ENCODE measurements around the gene GPR137. TPM values are rescaled to one million over a fixed set of nuclear protein-coding genes. Genes with fewer than 3 reads are reported as not detected.

GPR137 gene
- total RNA-seq, 2 donors from 2014 or later = 57.7 to 58.4 TPM

DNA sequence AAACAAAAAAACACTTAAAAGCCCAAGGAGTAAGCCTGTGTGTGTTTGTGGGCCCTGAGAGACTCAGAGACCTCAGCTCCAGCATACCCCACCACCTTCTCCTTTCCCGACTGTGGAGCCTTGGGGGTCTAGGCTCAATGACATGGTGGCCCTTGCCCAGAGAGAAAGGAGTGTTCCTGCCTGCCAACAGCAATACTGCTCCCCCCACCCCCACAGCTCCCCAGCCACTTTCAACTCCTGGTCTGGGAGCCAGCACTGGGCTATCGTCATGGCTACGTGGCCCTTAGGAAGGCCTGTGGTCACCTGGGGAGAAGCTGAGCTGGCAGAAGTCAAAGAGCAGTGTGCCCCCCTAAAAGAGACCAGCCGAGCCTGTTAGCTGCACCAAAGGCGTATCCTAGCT lies 41.5 kb upstream of the GPR137 start:
- no peak for DNase-seq
- Histone ChIP-seq H3K27ac (ENCODE audit: low read depth, low read length) (no peak overlapping the region), H3K27me3 (ENCODE audit: control insufficient read depth, insufficient read depth, low read length, poor library complexity, severe bottlenecking) (no peaks in the 10 kb centered on the region), H3K36me3 (ENCODE audit: control insufficient read depth, insufficient read depth, low read length) (peaks cover 20% of the 10 kb centered on the region), H3K4me3 (ENCODE audit: low read length) (no peak overlapping the region), H3K4me1 (ENCODE audit: control insufficient read depth, insufficient read depth, low read length) (peaks cover 11% of the 10 kb centered on the region), H3K9ac (ENCODE audit: extremely low read depth, low read length, poor library complexity, severe bottlenecking) (no peak overlapping the region), H3K9me3 (ENCODE audit: control insufficient read depth, low read length) (no peaks in the 10 kb centered on the region)
- H3K4me1 Mint-ChIP-seq = peaks cover 22% of the 10 kb centered on the region
- H3K4me3 Mint-ChIP-seq = peak overlapping the region; percentile 76
- H3K27me3 Mint-ChIP-seq (ENCODE audit: insufficient read depth) = no peaks in the 10 kb centered on the region
- no peaks in the 10 kb centered on the region for H3K9me3 Mint-ChIP-seq
- no peak for TF ChIP-seq CTCF (conservative IDR thresholded peaks at IDR 0.05)
- H3K27ac Mint-ChIP-seq = peak overlapping the region; percentile 48
- 67 to 78% methylated on average over 2 to 5 of the region's 5 CpGs for WGBS, 2 experiments (ENCODE audit: insufficient coverage in 1 of 2, insufficient read length in 1 of 2)
- H3K36me3 Mint-ChIP-seq (ENCODE audit: low read depth) = peaks cover 18% of the 10 kb centered on the region

GRCh38 chr11:64244966-64245365 lies 40.7 kb upstream of the GPR137 start:
- Histone ChIP-seq H3K27ac (ENCODE audit: low read depth, low read length) (no peak overlapping the region), H3K9me3 (ENCODE audit: control insufficient read depth, low read length) (no peaks in the 10 kb centered on the region), H3K4me3 (ENCODE audit: low read length) (peak overlapping the region; percentile 96), H3K27me3 (ENCODE audit: control insufficient read depth, insufficient read depth, low read length, poor library complexity, severe bottlenecking) (no peaks in the 10 kb centered on the region), H3K9ac (ENCODE audit: extremely low read depth, low read length, poor library complexity, severe bottlenecking) (peak overlapping the region; percentile 82), H3K36me3 (ENCODE audit: control insufficient read depth, insufficient read depth, low read length) (peaks cover 20% of the 10 kb centered on the region), H3K4me1 (ENCODE audit: control insufficient read depth, insufficient read depth, low read length) (peaks cover 15% of the 10 kb centered on the region)
- H3K9me3 Mint-ChIP-seq = no peaks in the 10 kb centered on the region
- no peak for TF ChIP-seq CTCF (conservative IDR thresholded peaks at IDR 0.05)
- H3K27ac Mint-ChIP-seq = no peak overlapping the region
- peaks cover 16% of the 10 kb centered on the region for H3K36me3 Mint-ChIP-seq (ENCODE audit: low read depth)
- no peaks in the 10 kb centered on the region for H3K27me3 Mint-ChIP-seq (ENCODE audit: insufficient read depth)
- 83% methylated on average over 6 of the region's 6 CpGs; no CpG with 5 or more reads in 1 of the 2 experiments for WGBS, 2 experiments (ENCODE audit: insufficient coverage in 1 of 2, insufficient read length in 1 of 2)
- H3K4me1 Mint-ChIP-seq = peaks cover 29% of the 10 kb centered on the region
- no peak for DNase-seq
- peak overlapping the region; percentile 86 for H3K4me3 Mint-ChIP-seq

DNA sequence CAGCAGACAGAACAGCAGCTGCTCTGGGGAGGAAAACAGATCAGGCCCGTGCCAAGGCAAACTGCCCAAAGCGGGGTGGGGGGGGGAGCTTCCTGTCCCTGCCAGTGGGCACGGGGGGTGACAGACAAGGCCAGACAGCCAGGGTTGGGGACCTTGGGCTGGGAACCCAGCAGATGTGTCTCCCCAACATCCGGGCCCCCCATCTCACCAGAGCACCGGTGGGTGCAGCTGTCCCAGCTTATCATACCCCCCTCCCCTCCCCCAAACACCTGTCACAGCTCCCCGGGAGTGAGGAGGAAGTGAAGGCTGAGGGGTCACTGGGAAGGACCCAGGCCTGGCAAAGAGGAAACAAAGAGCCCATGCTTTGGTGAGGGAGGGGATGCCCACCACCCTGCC lies 40.2 kb upstream of the GPR137 start:
- TF ChIP-seq CTCF (conservative IDR thresholded peaks at IDR 0.05) = no peak
- Histone ChIP-seq H3K27ac (ENCODE audit: low read depth, low read length) (no peak overlapping the region), H3K27me3 (ENCODE audit: control insufficient read depth, insufficient read depth, low read length, poor library complexity, severe bottlenecking) (no peaks in the 10 kb centered on the region), H3K4me1 (ENCODE audit: control insufficient read depth, insufficient read depth, low read length) (peaks cover 15% of the 10 kb centered on the region), H3K36me3 (ENCODE audit: control insufficient read depth, insufficient read depth, low read length) (peaks cover 20% of the 10 kb centered on the region), H3K9me3 (ENCODE audit: control insufficient read depth, low read length) (no peaks in the 10 kb centered on the region), H3K9ac (ENCODE audit: extremely low read depth, low read length, poor library complexity, severe bottlenecking) (peak overlapping the region; percentile 82), H3K4me3 (ENCODE audit: low read length) (peak overlapping the region; percentile 96)
- Mint-ChIP-seq H3K4me1 (peaks cover 27% of the 10 kb centered on the region), H3K4me3 (peak overlapping the region; percentile 86), H3K27ac (peak overlapping the region; percentile 88), H3K36me3 (ENCODE audit: low read depth) (peaks cover 16% of the 10 kb centered on the region), H3K9me3 (no peaks in the 10 kb centered on the region), H3K27me3 (ENCODE audit: insufficient read depth) (no peaks in the 10 kb centered on the region)
- DNase-seq = no peak
- 35% methylated on average over 6 of the region's 6 CpGs; no CpG with 5 or more reads in 1 of the 2 experiments for WGBS, 2 experiments (ENCODE audit: insufficient coverage in 1 of 2, insufficient read length in 1 of 2)

Data from endodermal cell (in vitro differentiated cells).